Panc1 (cell line): Measurements from ENCODE around the gene PSMD6. TPM values are rescaled to one million over a fixed set of nuclear protein-coding genes. Genes with fewer than 3 reads are reported as not detected.

Experiments used
- ATAC-seq: fragments of 200-7000 bp; cut with Tn5 transposase; 2 replicates; pipeline ENCODE4 v1.9.1; 2020; ENCODE audit warnings: mild to moderate bottlenecking, moderate library complexity
- BruUV-seq: library from RNA; stranded (reverse); fragments of 400-500 nt; replicated peaks from 2 replicates; lab custom pipeline; 2021; lab: Mats Ljungman, UMichigan
- CTCF ChIA-PET: fragments of 300-600 bp; sonication (Branson Sonifier 250); formaldehyde crosslinking; loops from one replicate; lab custom pipeline; 2022; ENCODE audit warnings: antibody characterized with exemption; lab: Charles Lee
- POLR2A ChIA-PET: fragments of 300-600 bp; sonication (Branson Sonifier 250); formaldehyde crosslinking; loops from one replicate; lab custom pipeline; 2022; ENCODE audit warnings: antibody characterized with exemption; lab: Charles Lee
- DNase-seq: peaks from one replicate; pipeline ENCODE4 v3.0.0-alpha.2; 2010; ENCODE audit warnings: low read depth, low spot score
- H3K27ac ChIP-seq: 2 replicates; pipeline ENCODE4 v1.5.1; 2011; ENCODE audit warnings: mild to moderate bottlenecking, low read length, inconsistent platforms
- H3K27me3 ChIP-seq: fragments of 200-500 bp; sonication (Bioruptor generic); 2 replicates; pipeline ENCODE4 v1.6.0; 2014; ENCODE audit warnings: low read length, inconsistent platforms; ENCODE audit not compliant: control insufficient read depth, insufficient read depth
- H3K36me3 ChIP-seq: fragments of 200-500 bp; sonication (Bioruptor generic); 2 replicates; pipeline ENCODE4 v1.5.1; 2014; ENCODE audit warnings: inconsistent platforms, mild to moderate bottlenecking, low read length, moderate library complexity; ENCODE audit not compliant: control insufficient read depth, insufficient read depth
- H3K4me1 ChIP-seq: 2 replicates; pipeline ENCODE4 v1.5.1; 2011; ENCODE audit warnings: inconsistent platforms, mild to moderate bottlenecking, low read length, moderate library complexity; ENCODE audit not compliant: control insufficient read depth, insufficient read depth
- H3K4me3 ChIP-seq, 2 experiments: 2 replicates each; pipeline ENCODE4 v1.5.1; 2011 to 2012; ENCODE audit warnings: low read depth in 2 of 2, low read length in 2 of 2, mild to moderate bottlenecking in 2 of 2, inconsistent platforms in 1 of 2, moderate library complexity in 1 of 2
- H3K9me3 ChIP-seq: fragments of 200-500 bp; sonication (Bioruptor generic); 2 replicates; pipeline ENCODE4 v1.5.1; 2014; ENCODE audit warnings: low read depth, mild to moderate bottlenecking, inconsistent platforms, low read length, moderate library complexity; ENCODE audit not compliant: control insufficient read depth, insufficient read depth
- CTCF ChIP-seq: fragments of 450-650 bp; IDR thresholded peaks from 2 replicates; pipeline ENCODE4 v1.5.1; 2017; ENCODE audit warnings: mild to moderate bottlenecking
- POLR2AphosphoS5 ChIP-seq: IDR thresholded peaks from 2 replicates; pipeline ENCODE4 v1.6.1; 2012; ENCODE audit warnings: mild to moderate bottlenecking, low read depth, low read length, moderate library complexity
- REST ChIP-seq, 2 experiments: IDR thresholded peaks; 2 replicates each; pipeline ENCODE4 v1.6.1; 2011 to 2012; ENCODE audit warnings: low read depth in 2 of 2, control low read depth in 1 of 2, low read length in 1 of 2, mild to moderate bottlenecking in 1 of 2, moderate library complexity in 1 of 2; ENCODE audit not compliant: insufficient read depth in 1 of 2
- SIN3A ChIP-seq: IDR thresholded peaks from 2 replicates; pipeline ENCODE4 v1.6.1; 2012; ENCODE audit warnings: low read depth, mild to moderate bottlenecking, low read length, moderate library complexity, borderline replicate concordance; ENCODE audit not compliant: insufficient read depth
- TCF7L2 ChIP-seq: IDR thresholded peaks from 2 replicates; pipeline ENCODE4 v1.6.1; 2011; ENCODE audit warnings: mild to moderate bottlenecking, low read depth, low read length, inconsistent platforms
- in situ Hi-C: cut with HindIII; loops from 2 replicates; pipeline ENCODE4 v1.10.0; 2016; ENCODE audit warnings: low sequenced_read_pairs, low pct_unique_long_range_greater_than_20kb
- intact Hi-C: fragments of 100-400 bp; cut with micrococcal nuclease; formaldehyde crosslinking; loops from one replicate; pipeline ENCODE4 v1.10.0; 2022; ENCODE audit not compliant: unreplicated experiment
- total RNA-seq: library from RNA; stranded (reverse); gene quantifications from one replicate; pipeline ENCODE4 v1.2.1, GENCODE V29; 2021; ENCODE audit not compliant: unreplicated experiment

PSMD6 gene
- total RNA-seq, 1 experiment from 2014 or later = 55.6 TPM

- ATAC-seq (no peak), DNase-seq (no peak)
- ChIA-PET CTCF (no interaction called here), POLR2A (no interaction called here)
- H3K27me3 ChIP-seq = no peaks in the 10 kb centered on the region
- H3K36me3 ChIP-seq = no peaks in the 10 kb centered on the region
- H3K4me1 ChIP-seq = no peaks in the 10 kb centered on the region
- no TSS peak for BruUV-seq
- intact Hi-C loops (no loop called here), in situ Hi-C loops (no loop called here)
- no peak overlapping the region for H3K4me3 ChIP-seq
- no peaks in the 10 kb centered on the region for H3K9me3 ChIP-seq
- no peak overlapping the region for H3K27ac ChIP-seq
- TF ChIP-seq POLR2AphosphoS5 (no peak), REST (IDR thresholded peaks at IDR 0.05; ENCODE audit: insufficient read depth in 1 of 2, low read depth in 2 of 2, low read length in 1 of 2) (no peak), CTCF (no peak)
Observed at GRCh38 chr3:64049136-64049535, 25.8 kb upstream of the PSMD6 start.

- ChIA-PET POLR2A (no interaction called here), CTCF (no interaction called here)
- Histone ChIP-seq H3K36me3 (no peaks in the 10 kb centered on the region), H3K4me1 (no peaks in the 10 kb centered on the region), H3K27ac (no peak overlapping the region), H3K27me3 (no peaks in the 10 kb centered on the region), H3K9me3 (no peaks in the 10 kb centered on the region), H3K4me3 (no peak overlapping the region)
- no peak for ATAC-seq
- no peak for TF ChIP-seq SIN3A
- no peak for TF ChIP-seq TCF7L2
- no peak for TF ChIP-seq CTCF
- no peak for TF ChIP-seq REST (IDR thresholded peaks at IDR 0.05; ENCODE audit: insufficient read depth in 1 of 2, low read depth in 2 of 2, low read length in 1 of 2)
- TF ChIP-seq POLR2AphosphoS5 = no peak
- BruUV-seq = no TSS peak
- no peak for DNase-seq
- intact Hi-C loops = no loop called here
- in situ Hi-C loops = no loop called here
Observed at GRCh38 chr3:64048631-64049061, 25.4 kb upstream of the PSMD6 start.
